ENCODE results near the gene NUDT16L1. TPM values are rescaled to one million over a fixed set of nuclear protein-coding genes. Genes with fewer than 3 reads are reported as not detected.

The NUDT16L1 gene
- polyA plus RNA-seq, 1 of the 3 experiments (the other 2 are of a cell fraction): 45.8 TPM

- H3K27ac ChIP-seq (ENCODE audit: low read depth in 2 of 2, low read length in 1 of 2): no peak overlapping the region
- H3K9me3 ChIP-seq: no peaks in the 10 kb centered on the region
- H3K79me2 ChIP-seq (ENCODE audit: insufficient read depth): no peaks in the 10 kb centered on the region; the same call in 1 of the 2 replicates
- no peaks in the 10 kb centered on the region for H3K27me3 ChIP-seq (ENCODE audit: insufficient read depth)
- no peak for TF ChIP-seq FOXJ3 (CRISPR knock-in tag; IDR thresholded peaks at IDR 0.05)
- no peak for TF ChIP-seq TAF1 (IDR thresholded peaks at IDR 0.05; ENCODE audit: borderline replicate concordance, low read depth, low read length)
- no peak for TF ChIP-seq TEAD4 (IDR thresholded peaks at IDR 0.05; ENCODE audit: borderline replicate concordance, insufficient read depth)
- no peak for TF ChIP-seq EZH2phosphoT487 (IDR thresholded peaks at IDR 0.05; ENCODE audit: borderline replicate concordance, low read depth)
- no peak for TF ChIP-seq NFIC (IDR thresholded peaks at IDR 0.05; ENCODE audit: borderline replicate concordance)
- H3K9me2 ChIP-seq: no peaks in the 10 kb centered on the region
- 0 out of 2 replicates have a peak, but pooled peaks cover 2% of the 10 kb centered on the region for H4K20me1 ChIP-seq (ENCODE audit: insufficient read depth)
- H3K9ac ChIP-seq: no peak overlapping the region
- no peak overlapping the region for H3K4me3 ChIP-seq (ENCODE audit: low read depth in 2 of 2, low read length in 1 of 2)
- H3K4me2 ChIP-seq: no peak overlapping the region
- H2AFZ ChIP-seq (ENCODE audit: low read depth): no peak overlapping the region
- no peak for DNase-seq
- CTCF ChIA-PET: no interaction called here
- H3K36me3 ChIP-seq (replicated peaks in 1 of 2; ENCODE audit: control insufficient read depth in 1 of 2, insufficient read depth in 2 of 2, low read length in 1 of 2): peaks cover 14% of the 10 kb centered on the region in 2 experiments
- H3K4me1 ChIP-seq (ENCODE audit: control insufficient read depth in 1 of 2, insufficient read depth in 2 of 2, low read depth in 1 of 2, low read length in 1 of 2): peaks cover 0 to 4% of the 10 kb centered on the region in 2 experiments; a peak in 1 of 4 replicates
- WGBS (ENCODE audit: low lambda C conversion rate): 99% methylated on average over 9 of the region's 9 CpGs
- POLR2A ChIA-PET: no interaction called here
- no peaks in the 10 kb centered on the region for H3F3A ChIP-seq (replicated peaks; ENCODE audit: insufficient read depth)
Measured at GRCh38 chr16:4674926-4675530, 18.3 kb upstream of the NUDT16L1 start.

- Histone ChIP-seq H3K27ac (ENCODE audit: low read depth in 2 of 2, low read length in 1 of 2) (no peak overlapping the region), H3K4me3 (ENCODE audit: low read depth in 2 of 2, low read length in 1 of 2) (no peak overlapping the region), H3K9ac (no peak overlapping the region), H3K9me3 (no peaks in the 10 kb centered on the region), H3K36me3 (replicated peaks in 1 of 2; ENCODE audit: control insufficient read depth in 1 of 2, insufficient read depth in 2 of 2, low read length in 1 of 2) (peaks cover 14 to 16% of the 10 kb centered on the region in 2 experiments), H3F3A (replicated peaks; ENCODE audit: insufficient read depth) (no peaks in the 10 kb centered on the region), H3K4me2 (no peak overlapping the region), H3K27me3 (ENCODE audit: insufficient read depth) (no peaks in the 10 kb centered on the region), H2AFZ (ENCODE audit: low read depth) (no peak overlapping the region), H3K4me1 (ENCODE audit: control insufficient read depth in 1 of 2, insufficient read depth in 2 of 2, low read depth in 1 of 2, low read length in 1 of 2) (peaks cover 0 to 4% of the 10 kb centered on the region in 2 experiments; a peak in 1 of 4 replicates), H3K9me2 (no peaks in the 10 kb centered on the region), H3K79me2 (ENCODE audit: insufficient read depth) (no peaks in the 10 kb centered on the region; the same call in 1 of the 2 replicates), H4K20me1 (ENCODE audit: insufficient read depth) (0 out of 2 replicates have a peak, but pooled peaks cover 2% of the 10 kb centered on the region)
- ChIA-PET CTCF (no interaction called here), POLR2A (no interaction called here)
- WGBS (ENCODE audit: low lambda C conversion rate): 96% methylated on average over 10 of the region's 23 CpGs
- DNase-seq: no peak
- TF ChIP-seq REST (IDR thresholded peaks at IDR 0.05; ENCODE audit: low read depth, low read length): no peak
- TF ChIP-seq ELF1 (IDR thresholded peaks at IDR 0.05): no peak
- TF ChIP-seq TAF1 (IDR thresholded peaks at IDR 0.05; ENCODE audit: borderline replicate concordance, low read depth, low read length): no peak
- TF ChIP-seq EZH2phosphoT487 (IDR thresholded peaks at IDR 0.05; ENCODE audit: borderline replicate concordance, low read depth): no peak
Measured at GRCh38 chr16:4675864-4676786, 17.2 kb upstream of the NUDT16L1 start.
